Breast epithelium (tissue), 4 donors: Measurements from ENCODE around the gene DDX54. TPM values are rescaled to one million over a fixed set of nuclear protein-coding genes. Genes with fewer than 3 reads are reported as not detected.

Source experiments
- DNase-seq, 2 donors: peaks; one replicate each; pipeline ENCODE4 v3.0.0-alpha.2; 2019; ENCODE audit warnings: low spot score in 2 of 2
- H3K27ac ChIP-seq, 2 donors: fragments of 200-600 bp; sonication (generic) in 1 of 2; one replicate each; pipeline ENCODE4 v1.5.1; 2016 to 2019; ENCODE audit warnings: mild to moderate bottlenecking in 1 of 2
- H3K27me3 ChIP-seq, 2 donors: fragments of 200-600 bp; sonication (generic) in 1 of 2; one replicate each; pipeline versions ENCODE4 v1.5.1 to v1.6.0; 2017 to 2019; ENCODE audit warnings: control low read depth in 1 of 2, mild to moderate bottlenecking in 1 of 2
- H3K36me3 ChIP-seq: fragments of 200-600 bp; one replicate; pipeline ENCODE4 v1.5.1; 2019
- H3K4me1 ChIP-seq, 2 donors: fragments of 200-600 bp; sonication (generic); one replicate each; pipeline ENCODE4 v1.5.1; 2016 to 2019; ENCODE audit warnings: control low read depth in 1 of 2
- H3K4me3 ChIP-seq, 3 donors: fragments of 200-600 bp; sonication (generic); 1 replicate in 2 of 3; 2 replicates in 1 of 3; pipeline ENCODE4 v1.5.1; 2016 to 2019; ENCODE audit warnings: mild to moderate bottlenecking in 3 of 3, moderate library complexity in 2 of 3
- H3K9me3 ChIP-seq, 2 donors: fragments of 200-600 bp; sonication (generic) in 1 of 2; one replicate each; pipeline ENCODE4 v1.5.1; 2016 to 2019; ENCODE audit warnings: control low read depth in 1 of 2
- POLR2A ChIP-seq: fragments of 450-650 bp; IDR thresholded peaks from one replicate; pipeline ENCODE4 v1.6.1; 2016; ENCODE audit warnings: antibody characterized with exemption, mild to moderate bottlenecking, moderate library complexity
- POLR2AphosphoS5 ChIP-seq, 3 donors: sonication (generic); formaldehyde crosslinking; IDR thresholded peaks; one replicate each; pipeline ENCODE4 v1.6.1; 2017; ENCODE audit warnings: antibody characterized with exemption in 3 of 3
- intact Hi-C: fragments of 100-400 bp; cut with DNase I; formaldehyde crosslinking; loops from one replicate; pipeline ENCODE4 v1.15.1; 2023; ENCODE audit warnings: low total_unique reads
- total RNA-seq, 3 donors: library from RNA; depleted of rRNA; stranded (reverse); fragments of >200 nt; gene quantifications; one replicate each; pipeline ENCODE4 v1.1.0, GENCODE V29; 2016
- TF ChIP-seq, protein P1 (sequence below), 3 donors: fragments of 450-650 bp; IDR thresholded peaks; one replicate each; pipeline ENCODE4 v1.5.1; 2016 to 2017; ENCODE audit warnings: antibody characterized with exemption in 3 of 3, mild to moderate bottlenecking in 3 of 3, moderate library complexity in 3 of 3

The DDX54 gene
- total RNA-seq, 3 donors from 2014 or later, result 51.5 to 62.1 (median 60.3) TPM

- Histone ChIP-seq H3K4me3 (no peak overlapping the region), H3K9me3 (no peaks in the 10 kb centered on the region), H3K27me3 (no peaks in the 10 kb centered on the region), H3K27ac (peak overlapping the region; percentile 56 to 67), H3K36me3 (no peaks in the 10 kb centered on the region), H3K4me1 (peaks cover 0 to 10% of the 10 kb centered on the region in 2 donors)
- TF ChIP-seq POLR2AphosphoS5 (IDR thresholded peaks at IDR 0.05), result no peak
- TF ChIP-seq, protein P1, sequence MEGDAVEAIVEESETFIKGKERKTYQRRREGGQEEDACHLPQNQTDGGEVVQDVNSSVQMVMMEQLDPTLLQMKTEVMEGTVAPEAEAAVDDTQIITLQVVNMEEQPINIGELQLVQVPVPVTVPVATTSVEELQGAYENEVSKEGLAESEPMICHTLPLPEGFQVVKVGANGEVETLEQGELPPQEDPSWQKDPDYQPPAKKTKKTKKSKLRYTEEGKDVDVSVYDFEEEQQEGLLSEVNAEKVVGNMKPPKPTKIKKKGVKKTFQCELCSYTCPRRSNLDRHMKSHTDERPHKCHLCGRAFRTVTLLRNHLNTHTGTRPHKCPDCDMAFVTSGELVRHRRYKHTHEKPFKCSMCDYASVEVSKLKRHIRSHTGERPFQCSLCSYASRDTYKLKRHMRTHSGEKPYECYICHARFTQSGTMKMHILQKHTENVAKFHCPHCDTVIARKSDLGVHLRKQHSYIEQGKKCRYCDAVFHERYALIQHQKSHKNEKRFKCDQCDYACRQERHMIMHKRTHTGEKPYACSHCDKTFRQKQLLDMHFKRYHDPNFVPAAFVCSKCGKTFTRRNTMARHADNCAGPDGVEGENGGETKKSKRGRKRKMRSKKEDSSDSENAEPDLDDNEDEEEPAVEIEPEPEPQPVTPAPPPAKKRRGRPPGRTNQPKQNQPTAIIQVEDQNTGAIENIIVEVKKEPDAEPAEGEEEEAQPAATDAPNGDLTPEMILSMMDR (IDR thresholded peaks at IDR 0.05), result no peak
- no peak for TF ChIP-seq POLR2A
- intact Hi-C loops, result loop anchor here (10.0 kb wide), 1 partner anchor 1383 kb away; the partner anchor contains the start of gene MAPKAPK5
- DNase-seq, result no peak
Observed at GRCh38 chr12:113227686-113228391, 42.6 kb upstream of the DDX54 start.

- peaks cover 0 to 15% of the 10 kb centered on the region in 2 donors for H3K4me1 ChIP-seq
- intact Hi-C loops, result loop anchor here (10.0 kb wide), 1 partner anchor 1382 kb away; the partner anchor contains the start of gene MAPKAPK5
- H3K36me3 ChIP-seq, result no peaks in the 10 kb centered on the region
- H3K27ac ChIP-seq, result peak overlapping the region; percentile 4 to 56
- no peaks in the 10 kb centered on the region for H3K27me3 ChIP-seq
- H3K4me3 ChIP-seq, result no peak overlapping the region
- no peak for TF ChIP-seq POLR2A
- TF ChIP-seq, protein P1 (IDR thresholded peaks at IDR 0.05), result no peak
- TF ChIP-seq POLR2AphosphoS5 (IDR thresholded peaks at IDR 0.05), result no peak
- peak in 1 of 2 donors; percentile 64 for DNase-seq
- H3K9me3 ChIP-seq, result no peaks in the 10 kb centered on the region
Observed at GRCh38 chr12:113226696-113227568, 41.7 kb upstream of the DDX54 start.

GRCh38 chr12:113224955-113225354, 39.7 kb upstream of the DDX54 start:
- H3K36me3 ChIP-seq, result no peaks in the 10 kb centered on the region
- peaks cover 0 to 15% of the 10 kb centered on the region in 2 donors for H3K4me1 ChIP-seq
- H3K9me3 ChIP-seq, result no peaks in the 10 kb centered on the region
- H3K4me3 ChIP-seq, result no peak overlapping the region
- DNase-seq, result no peak
- no peaks in the 10 kb centered on the region for H3K27me3 ChIP-seq
- TF ChIP-seq POLR2A (no peak), POLR2AphosphoS5 (IDR thresholded peaks at IDR 0.05) (no peak)
- TF ChIP-seq, protein P1 (IDR thresholded peaks at IDR 0.05), result no peak
- intact Hi-C loops, result loop anchor here (5.0 to 10.0 kb wide), 2 partner anchors 727 to 1380 kb away; partner anchors contain the start of gene MAPKAPK5
- peak overlapping the region in 1 of 2 donors; percentile 96 for H3K27ac ChIP-seq

- Histone ChIP-seq H3K27ac (peak overlapping the region; percentile 96), H3K27me3 (no peaks in the 10 kb centered on the region), H3K4me1 (peaks cover 0 to 15% of the 10 kb centered on the region in 2 donors), H3K36me3 (no peaks in the 10 kb centered on the region), H3K9me3 (no peaks in the 10 kb centered on the region), H3K4me3 (peak overlapping the region; percentile 86 to 98 (median 95))
- TF ChIP-seq POLR2AphosphoS5 (IDR thresholded peaks at IDR 0.05), result peak; percentile 56 to 86 (median 83)
- TF ChIP-seq POLR2A, result no peak
- intact Hi-C loops, result loop anchor here (5.0 to 10.0 kb wide), 2 partner anchors 729 to 1378 kb away; partner anchors contain the start of gene MAPKAPK5
- DNase-seq, result peak; percentile 68 to 79
Observed at GRCh38 chr12:113222730-113223531, 37.7 kb upstream of the DDX54 start.
